Right atrium auricular region (tissue), 2 donors: ENCODE data around the gene CUX1. TPM values are rescaled to one million over a fixed set of nuclear protein-coding genes. Genes with fewer than 3 reads are reported as not detected.
"Not testable (repeated sequence)": the region's sequence is repeated elsewhere in the genome, so short reads cannot be mapped to it uniquely, and the experiment has no call there.

Source experiments
- DNase-seq: peaks from one replicate; pipeline ENCODE4 v3.0.0-alpha.2; 2019; ENCODE audit warnings: low spot score
- H3K27ac ChIP-seq, 2 donors: fragments of 200-600 bp; sonication (generic); 1 replicate in 1 of 2; 2 replicates in 1 of 2; pipeline ENCODE4 v1.5.1; 2016 to 2019
- H3K27me3 ChIP-seq, 2 donors: fragments of 200-600 bp; sonication (generic); one replicate each; pipeline versions ENCODE4 v1.5.1 to v1.6.0; 2017 to 2019
- H3K36me3 ChIP-seq: fragments of 200-600 bp; sonication (generic); one replicate; pipeline ENCODE4 v1.5.1; 2016
- H3K4me1 ChIP-seq, 2 donors: fragments of 200-600 bp; sonication (generic); one replicate each; pipeline versions ENCODE4 v1.5.1 to v1.6.0; 2017 to 2019
- H3K4me3 ChIP-seq, 2 donors: fragments of 200-600 bp; sonication (generic); 1 replicate in 1 of 2; 2 replicates in 1 of 2; pipeline ENCODE4 v1.5.1; 2017 to 2019; ENCODE audit warnings: mild to moderate bottlenecking in 1 of 2, moderate library complexity in 1 of 2
- H3K9me3 ChIP-seq, 2 donors: fragments of 200-600 bp; sonication (generic); one replicate each; pipeline ENCODE4 v1.5.1; 2019
- CTCF ChIP-seq, 2 donors: fragments of 200-600 bp; sonication (generic); IDR thresholded peaks; one replicate each; pipeline ENCODE4 v1.5.1; 2019; ENCODE audit warnings: antibody characterized with exemption in 2 of 2
- total RNA-seq, 2 donors: library from RNA; depleted of rRNA; stranded (reverse); fragments of >200 nt; gene quantifications; one replicate each; pipeline ENCODE4 v1.1.0, GENCODE V29; 2016

Gene CUX1
- total RNA-seq, 2 donors from 2014 or later = 71.1 to 94.4 TPM

DNA sequence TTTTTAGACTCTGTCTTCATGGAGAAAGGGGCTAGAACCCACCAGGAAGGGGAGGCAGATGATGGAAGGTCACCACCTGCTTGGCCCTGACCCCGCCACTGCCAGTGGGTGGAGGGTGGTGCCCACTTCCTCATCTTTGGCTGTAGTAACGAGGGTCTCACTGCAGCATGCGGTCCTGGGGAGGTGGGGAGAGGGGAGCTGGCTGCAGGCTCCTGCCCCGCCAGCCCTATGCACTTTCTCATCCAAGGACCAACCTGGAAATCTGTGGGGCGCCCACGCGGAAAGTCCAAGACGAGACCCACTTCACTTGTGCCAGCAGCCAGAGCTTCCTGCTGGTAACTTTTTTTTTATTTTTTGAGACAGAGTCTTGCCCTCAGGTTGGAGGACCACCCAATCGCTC, 101.0 kb downstream of the CUX1 start:
- DNase-seq = no peak
- H3K4me1 ChIP-seq = peaks cover 0 to 40% of the 10 kb centered on the region in 2 donors
- H3K36me3 ChIP-seq = peaks cover 21% of the 10 kb centered on the region
- TF ChIP-seq CTCF (IDR thresholded peaks at IDR 0.05) = no peak
- H3K27ac ChIP-seq = no peak overlapping the region
- H3K27me3 ChIP-seq = no peaks in the 10 kb centered on the region
- H3K4me3 ChIP-seq = no peak overlapping the region
- H3K9me3 ChIP-seq = no peaks in the 10 kb centered on the region

GRCh38 chr7:101919363-101920115, 102.1 kb downstream of the CUX1 start:
- no peak overlapping the region for H3K4me3 ChIP-seq
- peaks cover 21% of the 10 kb centered on the region for H3K36me3 ChIP-seq
- no peak for TF ChIP-seq CTCF (IDR thresholded peaks at IDR 0.05)
- no peak overlapping the region for H3K27ac ChIP-seq
- peaks cover 0 to 36% of the 10 kb centered on the region in 2 donors for H3K4me1 ChIP-seq
- no peaks in the 10 kb centered on the region for H3K27me3 ChIP-seq
- no peak for DNase-seq
- H3K9me3 ChIP-seq = no peaks in the 10 kb centered on the region

- Histone ChIP-seq H3K27ac (no peak overlapping the region), H3K9me3 (no peaks in the 10 kb centered on the region), H3K4me3 (no peak overlapping the region), H3K36me3 (peaks cover 18% of the 10 kb centered on the region), H3K27me3 (no peaks in the 10 kb centered on the region), H3K4me1 (peaks cover 0 to 29% of the 10 kb centered on the region in 2 donors)
- no peak for TF ChIP-seq CTCF (IDR thresholded peaks at IDR 0.05)
- DNase-seq = no peak
These were observed 103.6 kb downstream of the CUX1 start for GRCh38 chr7:101921061-101921460.

- not testable (repeated sequence) for DNase-seq
- H3K36me3 ChIP-seq = peaks cover 10% of the 10 kb centered on the region
These were observed 104.4 kb downstream of the CUX1 start for GRCh38 chr7:101921546-101922489.

GRCh38 chr7:101922631-101923601, 105.5 kb downstream of the CUX1 start:
- Histone ChIP-seq H3K4me3 (no peak overlapping the region), H3K27ac (peak overlapping the region; percentile 80 to 89), H3K9me3 (no peaks in the 10 kb centered on the region), H3K27me3 (no peaks in the 10 kb centered on the region), H3K36me3 (peaks cover 3% of the 10 kb centered on the region), H3K4me1 (peaks cover 0 to 33% of the 10 kb centered on the region in 2 donors)
- DNase-seq = no peak
- TF ChIP-seq CTCF (IDR thresholded peaks at IDR 0.05) = no peak

More at GRCh38 chr7:101921546-101922489, 104.4 kb downstream of the CUX1 start:
- H3K9me3 ChIP-seq, H3K27me3 ChIP-seq, H3K4me3 ChIP-seq: not testable (repeated sequence)
- peak overlapping the region; percentile 80 to 89 for H3K27ac ChIP-seq
- H3K4me1 ChIP-seq = peaks cover 0 to 29% of the 10 kb centered on the region in 2 donors
